WI38 (cell line): ENCODE data around the gene CACNB1.
A peak's percentile ranks its signal among the peaks of the same experiment; 100 is the strongest.

Experiments used
- H3K4me3 ChIP-seq: 2 replicates; pipeline ENCODE4 v1.5.1; 2011; ENCODE audit warnings: low read depth, mild to moderate bottlenecking, control low read depth, low read length
- TF ChIP-seq, protein P1 (sequence below): IDR thresholded peaks from 2 replicates; pipeline ENCODE4 v1.5.1; 2012; ENCODE audit warnings: low read depth, mild to moderate bottlenecking, control low read depth, low read length

The CACNB1 gene

DNA sequence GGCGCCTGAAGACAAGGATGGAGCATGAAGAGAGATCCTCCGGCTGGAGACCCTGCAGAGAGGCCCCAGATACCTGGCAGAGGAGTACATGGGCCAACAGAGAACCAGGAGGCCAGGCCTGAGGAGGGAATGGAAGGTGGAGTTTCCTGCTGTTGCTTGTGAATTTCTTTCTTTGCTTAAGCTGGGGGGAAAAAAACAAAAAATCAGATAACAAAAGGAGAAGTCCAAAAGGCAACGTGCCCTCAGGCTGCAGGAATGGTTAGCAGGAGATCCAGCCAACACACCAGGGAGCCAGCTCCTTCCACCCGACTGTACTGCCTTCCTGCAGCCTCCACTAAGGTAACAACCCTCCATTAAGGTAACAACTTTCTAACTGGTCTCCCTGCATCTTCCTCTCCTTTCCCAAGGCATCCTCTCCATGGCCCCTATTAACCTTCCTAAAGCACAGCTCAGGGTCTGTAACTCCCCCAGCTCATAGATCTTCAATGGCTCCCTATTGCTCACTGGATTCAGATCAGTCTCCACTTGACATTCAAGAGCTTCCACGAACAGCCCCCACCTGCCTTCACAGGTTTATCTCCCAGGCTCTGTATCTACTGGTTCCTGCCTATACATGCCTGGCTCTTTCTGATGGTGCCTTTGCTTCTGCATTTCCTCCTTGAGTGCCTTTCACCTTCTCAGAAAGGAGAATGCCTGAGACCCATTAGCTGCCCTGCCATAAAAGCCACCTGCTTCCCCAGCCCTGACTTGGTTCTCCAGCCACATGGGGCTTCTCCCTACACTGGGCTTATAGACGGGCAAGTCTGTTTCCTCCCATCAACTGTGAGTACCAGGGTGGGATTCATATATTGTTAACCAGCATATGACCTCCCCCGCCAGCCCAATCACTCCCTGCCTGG, 30.8 kb downstream of the CACNB1 start:
- no peak overlapping the region for H3K4me3 ChIP-seq
- TF ChIP-seq, protein P1, sequence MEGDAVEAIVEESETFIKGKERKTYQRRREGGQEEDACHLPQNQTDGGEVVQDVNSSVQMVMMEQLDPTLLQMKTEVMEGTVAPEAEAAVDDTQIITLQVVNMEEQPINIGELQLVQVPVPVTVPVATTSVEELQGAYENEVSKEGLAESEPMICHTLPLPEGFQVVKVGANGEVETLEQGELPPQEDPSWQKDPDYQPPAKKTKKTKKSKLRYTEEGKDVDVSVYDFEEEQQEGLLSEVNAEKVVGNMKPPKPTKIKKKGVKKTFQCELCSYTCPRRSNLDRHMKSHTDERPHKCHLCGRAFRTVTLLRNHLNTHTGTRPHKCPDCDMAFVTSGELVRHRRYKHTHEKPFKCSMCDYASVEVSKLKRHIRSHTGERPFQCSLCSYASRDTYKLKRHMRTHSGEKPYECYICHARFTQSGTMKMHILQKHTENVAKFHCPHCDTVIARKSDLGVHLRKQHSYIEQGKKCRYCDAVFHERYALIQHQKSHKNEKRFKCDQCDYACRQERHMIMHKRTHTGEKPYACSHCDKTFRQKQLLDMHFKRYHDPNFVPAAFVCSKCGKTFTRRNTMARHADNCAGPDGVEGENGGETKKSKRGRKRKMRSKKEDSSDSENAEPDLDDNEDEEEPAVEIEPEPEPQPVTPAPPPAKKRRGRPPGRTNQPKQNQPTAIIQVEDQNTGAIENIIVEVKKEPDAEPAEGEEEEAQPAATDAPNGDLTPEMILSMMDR, result no peak

DNA sequence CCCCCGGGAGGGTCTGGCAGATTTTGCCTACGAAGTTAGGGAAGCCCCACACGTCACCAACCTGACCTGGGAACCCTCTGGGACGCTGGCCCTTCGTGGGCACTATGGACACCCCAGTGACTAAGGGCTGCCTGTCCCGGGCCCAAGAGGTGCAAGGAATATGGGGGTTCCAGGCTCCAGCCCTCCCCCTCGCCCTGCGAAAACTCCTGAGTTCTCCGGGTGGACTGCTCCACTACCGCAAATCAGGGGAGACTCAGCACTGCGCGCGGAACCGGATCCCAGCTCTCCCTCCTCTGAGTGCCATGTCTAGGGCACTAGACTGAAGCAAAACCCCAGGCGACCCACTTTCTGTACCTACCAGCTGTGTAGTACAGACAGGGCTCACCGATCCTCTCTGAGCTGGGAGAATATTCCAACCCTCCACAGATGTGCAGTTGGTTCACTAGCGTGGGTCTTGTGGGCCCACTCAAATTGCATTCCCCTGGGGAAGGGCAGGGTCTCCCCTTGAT, 31.6 kb downstream of the CACNB1 start, which contains the start of gene ARL5C:
TSS of gene ARL5C (minus strand) at position 321 of the 509 bp plus-strand sequence. CDS start 401 bp downstream, outside the sequence.
- TF ChIP-seq, protein P1, result no peak
- peak within 1 kb of the TSS; percentile 58 for H3K4me3 ChIP-seq

DNA sequence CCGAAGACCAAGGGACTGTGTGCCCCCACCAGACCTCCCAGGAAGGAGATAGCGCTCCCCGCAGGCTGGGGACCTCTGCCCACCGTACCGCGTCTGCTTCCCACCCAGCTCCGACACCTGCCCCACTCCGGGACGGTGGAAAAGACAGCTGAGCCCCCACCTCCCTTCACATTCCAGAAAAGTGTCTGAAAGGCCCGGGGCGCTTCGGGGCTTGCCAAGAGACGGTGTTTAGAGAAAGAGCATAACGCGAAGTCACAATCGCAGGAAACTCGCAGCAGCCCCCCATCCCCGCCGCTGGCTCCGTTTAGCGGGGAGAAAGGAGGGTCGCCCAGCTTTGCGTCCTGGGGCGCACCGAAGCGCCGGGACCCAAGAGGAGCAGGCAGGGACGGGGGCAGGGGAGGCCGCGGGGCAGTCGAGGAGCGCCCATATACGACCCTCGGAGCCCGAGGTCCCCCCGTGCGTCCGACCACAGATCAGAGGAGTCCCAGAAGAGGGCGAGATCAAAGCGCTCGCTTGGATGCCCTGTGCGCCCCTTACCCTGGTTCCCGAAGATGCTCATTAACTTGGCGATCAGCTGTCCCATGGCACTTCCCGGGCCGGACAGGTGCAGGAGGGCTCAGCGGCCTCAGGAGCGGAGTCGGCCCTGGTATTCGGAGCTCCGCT, 32.2 kb downstream of the CACNB1 start:
- H3K4me3 ChIP-seq, result peak overlapping the region; percentile 58
- TF ChIP-seq, protein P1, result no peak

DNA sequence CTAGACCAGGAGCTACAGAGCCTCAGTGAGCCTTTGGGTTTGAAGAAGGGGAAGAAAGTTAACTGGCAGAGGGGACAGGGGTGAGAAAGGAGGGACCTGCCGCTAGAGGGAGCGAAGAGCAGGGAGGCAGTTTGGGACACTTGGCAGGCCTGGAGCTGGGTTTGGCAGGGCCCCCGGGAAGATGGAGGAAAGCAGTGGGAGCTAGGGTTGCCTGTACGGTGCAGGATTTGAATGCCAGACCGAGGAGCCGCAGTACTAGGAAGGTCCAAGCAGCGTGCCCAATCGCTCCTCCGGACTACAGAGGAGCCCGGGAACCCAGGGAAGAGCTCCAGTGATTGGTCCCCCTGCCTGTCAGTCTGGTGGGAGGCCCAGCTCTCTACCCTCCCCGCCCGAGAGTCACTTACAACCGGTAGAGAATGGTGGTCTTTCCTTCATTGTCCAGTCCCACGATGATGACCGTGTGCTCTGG, 32.8 kb downstream of the CACNB1 start:
- H3K4me3 ChIP-seq, result peak overlapping the region; percentile 58
- TF ChIP-seq, protein P1, result peak; percentile 94

DNA sequence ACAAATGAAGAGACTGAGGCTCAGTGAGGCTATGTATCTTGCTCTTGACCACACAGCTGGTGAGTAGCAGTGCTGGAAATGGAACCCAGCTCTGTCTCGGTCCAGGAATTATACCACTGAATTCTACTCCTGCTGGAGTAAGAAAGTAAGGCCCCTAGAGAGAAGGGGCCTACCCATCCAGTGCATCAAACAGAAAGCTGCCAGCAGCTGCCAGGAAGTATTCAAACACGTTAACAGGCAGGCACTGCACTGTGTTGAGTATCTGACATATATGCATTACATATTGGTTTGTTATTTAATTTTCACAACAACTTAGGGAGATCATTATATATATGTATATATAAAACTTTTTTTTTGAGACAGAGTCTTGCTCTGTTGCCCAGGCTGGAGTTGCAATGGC, 35.5 kb downstream of the CACNB1 start:
- no peak overlapping the region for H3K4me3 ChIP-seq
- TF ChIP-seq, protein P1, result no peak

DNA sequence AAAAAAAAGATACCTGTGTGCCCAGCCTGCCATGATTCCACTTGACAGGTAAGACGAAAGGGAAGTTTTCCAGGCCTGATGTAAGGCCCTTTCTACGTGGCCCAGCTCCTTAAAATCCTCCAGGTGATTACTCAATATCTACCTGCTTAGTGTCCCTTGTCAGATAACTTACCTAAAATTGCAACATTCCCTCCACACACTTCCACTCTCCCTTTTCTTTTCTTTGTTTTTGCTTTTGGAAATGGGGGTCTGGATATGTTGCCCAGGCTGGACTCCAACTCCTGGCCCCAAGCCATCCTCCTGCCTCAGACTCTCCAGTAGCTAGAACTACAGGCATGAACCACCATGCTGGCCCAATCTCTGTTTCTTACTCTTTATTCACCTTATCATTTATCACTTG, 38.8 kb downstream of the CACNB1 start:
- TF ChIP-seq, protein P1, result no peak
- H3K4me3 ChIP-seq, result no peak overlapping the region
